Measurements from ENCODE around the gene AK8.

AK8 gene

GRCh38 chr9:132804576-132805295, 73.3 kb downstream of the AK8 start:
- Mint-ChIP-seq H3K36me3 (ENCODE audit: insufficient read depth) (no peaks in the 10 kb centered on the region), H3K27me3 (peaks cover 29 to 53% of the 10 kb centered on the region in 2 donors), H3K4me3 (peak overlapping the region; percentile 81 to 84), H3K4me1 (ENCODE audit: low read depth in 2 of 2) (peaks cover 15 to 22% of the 10 kb centered on the region in 2 donors), H3K27ac (peak overlapping the region; percentile 53 to 80), H3K9me3 (no peaks in the 10 kb centered on the region)
- DNase-seq (peak; percentile 19 to 35 (median 29)), ATAC-seq (replicated peaks) (peak; percentile 81)

GRCh38 chr9:132802121-132802795, 75.8 kb downstream of the AK8 start:
- no peak overlapping the region for H3K4me3 Mint-ChIP-seq
- no peaks in the 10 kb centered on the region for H3K36me3 Mint-ChIP-seq (ENCODE audit: insufficient read depth)
- DNase-seq (no peak), ATAC-seq (replicated peaks) (no peak)
- H3K9me3 Mint-ChIP-seq, result no peaks in the 10 kb centered on the region
- peaks cover 29 to 50% of the 10 kb centered on the region in 2 donors for H3K27me3 Mint-ChIP-seq
- H3K4me1 Mint-ChIP-seq (ENCODE audit: low read depth in 2 of 2), result peaks cover 15 to 20% of the 10 kb centered on the region in 2 donors
- no peak overlapping the region for H3K27ac Mint-ChIP-seq

- DNase-seq, result no peak
- Mint-ChIP-seq H3K27me3 (peaks cover 30 to 50% of the 10 kb centered on the region in 2 donors), H3K4me3 (no peak overlapping the region), H3K27ac (no peak overlapping the region), H3K4me1 (ENCODE audit: low read depth in 2 of 2) (peaks cover 15 to 20% of the 10 kb centered on the region in 2 donors), H3K9me3 (no peaks in the 10 kb centered on the region), H3K36me3 (ENCODE audit: insufficient read depth) (no peaks in the 10 kb centered on the region)
- no peak for ATAC-seq (replicated peaks)
Measured at GRCh38 chr9:132801659-132802058, 76.4 kb downstream of the AK8 start.

DNA sequence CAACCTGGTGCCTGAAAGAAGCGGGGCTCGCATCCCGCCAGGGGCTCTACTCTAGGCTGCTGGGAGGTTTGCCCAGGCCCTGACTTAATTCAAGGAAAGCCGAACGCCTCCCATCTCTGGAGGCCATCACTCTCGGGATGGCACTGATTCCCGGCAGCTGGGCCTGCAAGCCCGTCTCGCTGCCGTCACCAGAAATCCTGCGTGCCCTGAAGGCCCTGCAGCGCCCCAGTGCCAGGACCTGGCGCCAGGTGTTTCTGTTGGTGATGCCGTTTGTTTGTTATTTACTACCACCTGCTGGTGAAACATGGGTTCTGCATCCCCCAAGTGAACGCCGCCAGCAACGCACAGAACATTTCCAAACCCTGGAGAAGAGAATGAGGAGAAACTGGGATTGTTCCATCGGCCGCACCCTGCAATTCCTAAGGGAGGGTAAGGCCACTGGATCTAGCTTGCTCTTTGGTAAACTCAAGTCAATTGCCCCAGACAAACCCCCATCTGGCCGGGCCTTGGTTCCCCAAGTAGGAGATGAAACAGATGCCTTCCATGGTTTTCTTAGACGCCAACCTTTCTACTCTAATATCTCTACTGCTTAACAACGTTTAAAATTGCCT, 77.9 kb downstream of the AK8 start:
- Mint-ChIP-seq H3K27ac (no peak overlapping the region), H3K9me3 (no peaks in the 10 kb centered on the region), H3K4me1 (ENCODE audit: low read depth in 2 of 2) (peaks cover 12 to 17% of the 10 kb centered on the region in 2 donors), H3K27me3 (peaks cover 33 to 52% of the 10 kb centered on the region in 2 donors), H3K4me3 (no peak overlapping the region), H3K36me3 (ENCODE audit: insufficient read depth) (no peaks in the 10 kb centered on the region)
- ATAC-seq (replicated peaks) (peak; percentile 80), DNase-seq (peak; percentile 58 to 60 (median 59))

GRCh38 chr9:132798817-132799790, 79.0 kb downstream of the AK8 start:
- ATAC-seq (replicated peaks) (no peak), DNase-seq (no peak)
- Mint-ChIP-seq H3K36me3 (ENCODE audit: insufficient read depth) (no peaks in the 10 kb centered on the region), H3K4me3 (no peak overlapping the region), H3K27ac (no peak overlapping the region), H3K4me1 (ENCODE audit: low read depth in 2 of 2) (peaks cover 2 to 10% of the 10 kb centered on the region in 2 donors), H3K9me3 (no peaks in the 10 kb centered on the region), H3K27me3 (peaks cover 39 to 62% of the 10 kb centered on the region in 2 donors)

GRCh38 chr9:132797861-132798659, 80.0 kb downstream of the AK8 start:
- DNase-seq, result no peak
- H3K36me3 Mint-ChIP-seq (ENCODE audit: insufficient read depth), result no peaks in the 10 kb centered on the region
- H3K27ac Mint-ChIP-seq, result no peak overlapping the region
- no peak overlapping the region for H3K4me3 Mint-ChIP-seq
- no peaks in the 10 kb centered on the region for H3K9me3 Mint-ChIP-seq
- H3K4me1 Mint-ChIP-seq (ENCODE audit: low read depth in 2 of 2), result peaks cover 0 to 6% of the 10 kb centered on the region in 2 donors
- no peak for ATAC-seq (replicated peaks)
- H3K27me3 Mint-ChIP-seq, result peaks cover 48 to 70% of the 10 kb centered on the region in 2 donors

DNA sequence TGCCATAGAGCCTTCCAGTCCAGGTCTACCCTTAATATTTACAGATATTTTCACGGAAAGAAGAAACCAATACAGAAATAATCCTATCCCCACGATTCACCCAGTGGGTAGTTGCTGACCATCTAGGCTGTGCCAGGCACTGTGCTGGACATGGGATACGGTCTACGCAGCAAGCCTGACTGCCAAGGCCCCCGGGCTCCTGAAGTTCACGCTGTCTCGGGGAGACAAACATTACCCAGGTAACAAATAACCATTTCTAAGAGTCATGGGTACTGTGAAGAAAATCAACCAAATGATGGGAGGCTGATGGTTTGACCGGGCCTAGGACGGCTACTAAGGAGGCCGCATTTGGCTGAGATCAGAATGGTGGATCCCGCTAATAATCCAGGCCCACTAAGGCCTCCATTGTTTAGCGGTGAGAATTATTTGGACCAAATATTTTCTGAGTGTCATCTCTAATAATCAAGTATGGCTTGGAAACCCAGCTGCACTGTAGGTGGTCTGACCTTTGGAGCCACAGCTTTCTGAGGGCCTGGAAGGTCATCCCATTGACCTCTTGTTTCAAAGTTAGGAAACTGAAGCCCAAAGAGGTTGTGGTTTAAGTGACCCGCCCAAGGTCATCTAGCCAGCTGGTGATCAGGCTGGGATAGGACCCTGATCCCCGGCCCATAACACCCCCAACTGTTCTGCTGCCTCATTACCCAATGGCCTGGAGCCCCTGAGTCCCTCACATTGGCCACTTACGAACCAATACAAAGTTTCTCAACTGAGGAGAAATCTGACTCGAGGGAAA, 82.4 kb downstream of the AK8 start:
- H3K27ac Mint-ChIP-seq, result no peak overlapping the region
- H3K9me3 Mint-ChIP-seq, result no peaks in the 10 kb centered on the region
- no peaks in the 10 kb centered on the region for H3K36me3 Mint-ChIP-seq (ENCODE audit: insufficient read depth)
- DNase-seq (no peak), ATAC-seq (replicated peaks) (no peak)
- H3K4me3 Mint-ChIP-seq, result no peak overlapping the region
- H3K4me1 Mint-ChIP-seq (ENCODE audit: low read depth in 2 of 2), result peaks cover 0 to 5% of the 10 kb centered on the region in 2 donors
- H3K27me3 Mint-ChIP-seq, result peaks cover 50 to 65% of the 10 kb centered on the region in 2 donors

DNA sequence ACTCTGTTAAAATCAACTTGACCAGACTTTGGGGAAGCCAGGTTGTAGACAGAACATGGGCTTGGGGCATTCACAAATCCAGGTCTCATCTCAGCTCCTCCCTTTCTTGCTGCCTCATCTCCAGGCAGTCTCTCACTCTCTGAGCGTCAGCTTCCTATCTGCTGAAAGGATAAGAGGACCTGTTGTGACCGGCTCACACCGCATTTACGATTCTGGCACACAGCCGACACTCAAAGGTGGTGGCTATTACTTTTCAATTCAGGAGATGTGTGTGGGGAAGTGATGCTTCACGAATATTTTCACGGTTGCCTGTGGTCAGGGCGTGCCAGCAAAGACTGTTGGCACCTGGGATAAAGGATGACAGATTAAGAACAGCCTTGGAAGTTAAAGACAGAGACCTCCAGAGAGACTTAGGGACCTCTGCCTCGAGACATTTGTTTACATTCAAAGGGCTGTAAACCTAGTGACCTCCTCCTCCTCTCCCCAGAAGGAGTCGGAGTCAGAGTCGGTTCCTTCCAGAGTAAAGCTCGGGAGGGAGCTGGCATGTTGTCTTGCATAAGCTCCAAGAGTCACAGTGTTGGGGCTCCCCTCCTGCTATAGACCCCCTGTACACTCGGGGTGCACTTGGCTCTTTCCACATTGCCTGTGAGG, 83.2 kb downstream of the AK8 start:
- no peak for ATAC-seq (replicated peaks)
- no peak overlapping the region for H3K4me3 Mint-ChIP-seq
- peaks cover 0 to 2% of the 10 kb centered on the region in 2 donors for H3K4me1 Mint-ChIP-seq (ENCODE audit: low read depth in 2 of 2)
- DNase-seq, result no peak
- H3K36me3 Mint-ChIP-seq (ENCODE audit: insufficient read depth), result no peaks in the 10 kb centered on the region
- no peaks in the 10 kb centered on the region for H3K9me3 Mint-ChIP-seq
- no peak overlapping the region for H3K27ac Mint-ChIP-seq
- peaks cover 46 to 58% of the 10 kb centered on the region in 2 donors for H3K27me3 Mint-ChIP-seq

DNA sequence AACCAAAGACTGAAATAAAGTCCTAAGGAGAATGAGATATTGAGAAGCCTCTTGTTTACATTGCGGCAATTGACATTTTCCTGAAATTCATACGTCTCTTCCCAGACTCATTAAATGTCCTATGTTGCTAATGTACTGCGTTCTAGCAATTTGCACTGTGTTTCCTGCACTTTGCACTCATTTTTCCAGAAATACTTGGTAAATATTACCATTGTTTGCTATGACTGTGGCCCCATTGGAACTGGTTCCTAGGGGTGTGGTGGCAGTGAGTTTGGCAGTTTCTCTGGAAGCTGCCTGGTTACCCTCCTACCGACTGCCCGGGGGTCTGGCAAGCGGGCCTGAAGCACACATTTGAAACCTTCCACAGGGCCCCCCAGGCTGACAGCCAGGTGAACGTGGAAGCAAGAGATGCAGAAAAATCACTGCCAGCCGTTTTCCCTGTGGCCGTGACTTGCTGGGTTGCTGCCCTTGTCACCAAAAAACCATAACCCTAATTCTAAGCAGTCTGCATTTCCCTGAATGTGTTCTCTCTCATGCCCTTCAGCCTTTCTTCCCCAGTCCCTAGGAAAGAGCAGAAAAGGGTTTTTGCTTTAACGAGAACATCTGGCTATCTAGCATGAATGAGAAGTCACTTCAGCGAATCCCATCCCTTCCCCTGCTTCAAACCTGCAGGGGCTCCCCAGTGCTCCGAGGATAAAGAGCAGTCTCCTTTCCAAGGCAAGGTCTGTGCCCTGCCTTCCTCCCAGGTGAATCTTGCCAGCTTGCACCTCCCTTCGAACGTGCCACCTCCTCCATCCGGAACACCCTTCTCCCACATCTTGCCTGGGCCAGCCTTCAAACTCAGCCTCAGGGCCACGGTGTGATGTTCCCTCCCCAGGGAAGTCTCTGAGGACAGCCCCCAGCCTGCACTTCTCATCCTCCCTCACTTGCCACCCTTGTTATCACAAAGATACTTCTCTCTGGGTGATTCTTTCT, 84.2 kb downstream of the AK8 start:
- Mint-ChIP-seq H3K36me3 (ENCODE audit: insufficient read depth) (no peaks in the 10 kb centered on the region), H3K27me3 (peaks cover 39 to 50% of the 10 kb centered on the region in 2 donors), H3K4me3 (no peak overlapping the region), H3K9me3 (no peaks in the 10 kb centered on the region), H3K27ac (no peak overlapping the region), H3K4me1 (ENCODE audit: low read depth in 2 of 2) (peaks cover 0 to 2% of the 10 kb centered on the region in 2 donors)
- no peak for ATAC-seq (replicated peaks)
- DNase-seq, result no peak

DNA sequence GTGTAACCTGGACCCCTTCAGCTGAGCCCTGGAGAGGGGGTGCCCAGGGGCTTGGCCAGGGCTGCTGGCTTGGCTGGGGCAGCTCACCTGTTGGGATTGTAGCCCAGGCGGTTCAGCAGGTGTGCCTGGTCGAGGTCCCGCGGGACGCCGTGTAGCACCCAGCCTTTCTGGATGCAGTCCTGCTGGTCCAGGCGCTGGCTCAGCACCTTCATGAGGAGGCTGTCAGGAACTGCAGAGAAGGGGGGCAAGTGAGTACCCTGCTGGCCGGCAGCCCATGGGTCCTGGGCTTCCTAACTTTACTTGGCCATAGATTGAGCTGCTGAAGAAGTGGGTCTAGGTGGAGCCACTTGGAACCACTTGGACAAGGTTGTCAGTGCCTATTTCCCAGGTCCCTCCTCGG, 85.5 kb downstream of the AK8 start:
- DNase-seq (no peak), ATAC-seq (replicated peaks) (no peak)
- Mint-ChIP-seq H3K4me1 (ENCODE audit: low read depth in 2 of 2) (peaks cover 0 to 2% of the 10 kb centered on the region in 2 donors), H3K27me3 (peaks cover 40 to 45% of the 10 kb centered on the region in 2 donors), H3K36me3 (ENCODE audit: insufficient read depth) (no peaks in the 10 kb centered on the region), H3K9me3 (no peaks in the 10 kb centered on the region), H3K27ac (no peak overlapping the region), H3K4me3 (no peak overlapping the region)

Data from effector memory CD8-positive, alpha-beta T cell (primary cell).